ENCODE data around the gene ACBD5. TPM values are rescaled to one million over a fixed set of nuclear protein-coding genes. Genes with fewer than 3 reads are reported as not detected.

ACBD5 gene
- total RNA-seq, 5 donors from 2014 or later (not counting 1 experiment from before 2014, with no cell fraction given), result 20.7 to 21.2 (median 21.1) TPM

DNA sequence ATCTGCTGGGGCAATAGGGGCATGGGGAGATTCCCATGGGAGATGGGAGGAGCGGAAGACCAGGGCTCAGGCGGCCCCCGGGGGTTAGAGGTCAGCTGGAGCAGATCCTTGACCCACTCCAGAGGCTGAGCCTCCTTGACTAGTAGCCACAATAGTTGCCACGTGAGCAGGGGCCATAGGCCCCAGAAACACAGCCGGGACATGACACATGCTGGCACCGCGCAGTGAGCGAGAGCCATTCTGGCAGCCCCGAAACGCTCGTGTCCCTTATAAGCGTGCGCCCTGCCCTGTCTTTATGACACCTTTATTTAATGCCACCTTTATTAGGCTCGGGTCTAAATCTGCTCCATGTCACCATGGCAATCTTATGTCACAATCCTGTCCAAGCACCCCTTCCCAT lies 11.0 kb upstream of the ACBD5 start:
- POLR2A ChIA-PET, result no interaction called here
- no peaks in the 10 kb centered on the region for H3K36me3 ChIP-seq (ENCODE audit: control insufficient read depth in 2 of 2, extremely low read depth in 1 of 2, insufficient read depth in 1 of 2, low read length in 1 of 2)
- H3K4me3 Mint-ChIP-seq, result peak overlapping the region in 2 of 3 donors; percentile 15 to 28
- 97% methylated on average over 11 of the region's 14 CpGs for WGBS (ENCODE audit: insufficient coverage)
- H3K9me3 ChIP-seq, result no peaks in the 10 kb centered on the region
- no peak overlapping the region for H3K4me3 ChIP-seq (ENCODE audit: control insufficient read depth in 1 of 2, extremely low read depth in 1 of 2, low read length in 1 of 2)
- DNase-seq (no peak), ATAC-seq (replicated peaks in 1 of 4) (no peak)
- H3K27ac ChIP-seq (ENCODE audit: low read length), result no peak overlapping the region
- no peaks in the 10 kb centered on the region for H3K36me3 Mint-ChIP-seq
- CTCF ChIA-PET, result interaction anchor here (0.5 to 2.0 kb wide), 9 partner anchors 9 to 252 kb away, joined by 3 to 13 read pairs (median 4); partner anchors contain the start of genes RAB18 (in 1 of the 2) and YME1L1 (in 1 of the 2)
- peaks cover 0 to 3% of the 10 kb centered on the region in 2 experiments for H3K27me3 ChIP-seq (replicated peaks in 1 of 2; ENCODE audit: control insufficient read depth in 2 of 2, extremely low read depth in 1 of 2, insufficient read depth in 2 of 2, low read length in 1 of 2)
- H3K4me1 ChIP-seq (ENCODE audit: control insufficient read depth in 1 of 2, extremely low read depth in 1 of 2, insufficient read depth in 2 of 2, low read length in 2 of 2), result peaks cover 0 to 13% of the 10 kb centered on the region in 2 experiments
- no peaks in the 10 kb centered on the region for H3K9me3 Mint-ChIP-seq
- H3K4me1 Mint-ChIP-seq, result peaks cover 7 to 10% (median 9%) of the 10 kb centered on the region in 3 donors
- no peak overlapping the region for H3K27ac Mint-ChIP-seq
- H3K27me3 Mint-ChIP-seq, result no peaks in the 10 kb centered on the region

DNA sequence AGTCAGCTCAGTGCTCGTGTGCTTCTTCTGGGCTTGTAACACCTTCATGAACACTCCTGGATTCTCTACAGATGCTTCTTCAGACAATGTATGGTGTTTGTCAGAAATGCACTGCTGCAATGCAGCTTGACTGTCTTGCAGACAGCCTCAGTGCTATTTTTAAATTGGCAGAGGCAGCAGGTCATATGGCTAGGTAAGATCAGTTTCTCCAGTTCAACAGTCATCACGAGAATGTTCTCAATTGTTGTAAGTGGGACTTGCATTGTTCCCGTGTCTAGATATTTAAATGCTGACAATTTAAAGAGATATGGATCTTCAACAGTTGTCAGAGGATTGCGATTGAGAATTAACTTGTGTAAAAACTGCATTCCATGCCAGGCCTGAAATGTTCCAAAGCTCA lies 7.6 kb upstream of the ACBD5 start:
- H3K9me3 Mint-ChIP-seq, result no peaks in the 10 kb centered on the region
- 91% methylated on average over 3 of the region's 4 CpGs for WGBS (ENCODE audit: insufficient coverage)
- peaks cover 6 to 18% of the 10 kb centered on the region in 2 experiments for H3K4me1 ChIP-seq (ENCODE audit: control insufficient read depth in 1 of 2, extremely low read depth in 1 of 2, insufficient read depth in 2 of 2, low read length in 2 of 2)
- no peaks in the 10 kb centered on the region for H3K27me3 Mint-ChIP-seq
- H3K4me3 ChIP-seq (ENCODE audit: control insufficient read depth in 1 of 2, extremely low read depth in 1 of 2, low read length in 1 of 2), result no peak overlapping the region
- no peak for DNase-seq
- no peaks in the 10 kb centered on the region for H3K27me3 ChIP-seq (replicated peaks in 1 of 2; ENCODE audit: control insufficient read depth in 2 of 2, extremely low read depth in 1 of 2, insufficient read depth in 2 of 2, low read length in 1 of 2)
- ATAC-seq (replicated peaks in 1 of 4), result no peak
- CTCF ChIA-PET, result interaction anchor here in 1 of 2 donors (0.7 kb wide), 1 partner anchor 952 kb away, joined by 3 read pairs; no protein-coding TSS in a partner anchor
- peaks cover 6 to 11% (median 10%) of the 10 kb centered on the region in 3 donors for H3K4me1 Mint-ChIP-seq
- no peaks in the 10 kb centered on the region for H3K36me3 Mint-ChIP-seq
- H3K27ac Mint-ChIP-seq, result no peak overlapping the region
- no peak overlapping the region for H3K27ac ChIP-seq (ENCODE audit: low read length)
- POLR2A ChIA-PET, result no interaction called here
- no peak overlapping the region for H3K4me3 Mint-ChIP-seq
- H3K36me3 ChIP-seq (ENCODE audit: control insufficient read depth in 2 of 2, extremely low read depth in 1 of 2, insufficient read depth in 1 of 2, low read length in 1 of 2), result no peaks in the 10 kb centered on the region
- no peaks in the 10 kb centered on the region for H3K9me3 ChIP-seq

DNA sequence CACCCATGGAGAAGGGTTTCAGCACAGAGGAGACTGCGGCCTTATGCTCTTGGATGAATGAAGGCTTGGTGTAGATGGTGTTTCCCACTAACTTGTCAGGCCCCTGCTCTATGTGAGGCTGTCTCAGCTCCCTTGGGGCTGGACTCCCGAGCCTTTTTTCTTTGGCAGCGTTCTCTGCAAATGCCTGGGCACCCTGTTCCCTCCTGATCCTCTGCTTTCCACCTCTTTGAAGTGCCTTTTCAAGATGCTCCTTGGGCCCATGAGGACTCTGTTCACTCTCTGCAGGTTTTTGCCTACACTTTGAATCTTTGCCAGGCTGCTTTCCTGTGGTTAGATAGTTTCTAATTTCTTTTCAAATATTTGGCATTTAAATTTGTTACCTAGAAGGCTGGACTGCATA lies 6.8 kb upstream of the ACBD5 start:
- no peak overlapping the region for H3K4me3 Mint-ChIP-seq
- ATAC-seq (replicated peaks in 1 of 4) (no peak), DNase-seq (no peak)
- Histone ChIP-seq H3K9me3 (no peaks in the 10 kb centered on the region), H3K4me1 (ENCODE audit: control insufficient read depth in 1 of 2, extremely low read depth in 1 of 2, insufficient read depth in 2 of 2, low read length in 2 of 2) (peaks cover 8 to 13% of the 10 kb centered on the region in 2 experiments), H3K4me3 (ENCODE audit: control insufficient read depth in 1 of 2, extremely low read depth in 1 of 2, low read length in 1 of 2) (no peak overlapping the region), H3K27me3 (replicated peaks in 1 of 2; ENCODE audit: control insufficient read depth in 2 of 2, extremely low read depth in 1 of 2, insufficient read depth in 2 of 2, low read length in 1 of 2) (no peaks in the 10 kb centered on the region), H3K27ac (ENCODE audit: low read length) (no peak overlapping the region), H3K36me3 (ENCODE audit: control insufficient read depth in 2 of 2, extremely low read depth in 1 of 2, insufficient read depth in 1 of 2, low read length in 1 of 2) (no peaks in the 10 kb centered on the region)
- WGBS (ENCODE audit: insufficient coverage), result 94% methylated on average over 3 of the region's 3 CpGs
- H3K36me3 Mint-ChIP-seq, result no peaks in the 10 kb centered on the region
- POLR2A ChIA-PET, result no interaction called here
- no peaks in the 10 kb centered on the region for H3K9me3 Mint-ChIP-seq
- peaks cover 13 to 17% (median 16%) of the 10 kb centered on the region in 3 donors for H3K4me1 Mint-ChIP-seq
- no peak overlapping the region for H3K27ac Mint-ChIP-seq
- CTCF ChIA-PET, result no interaction called here
- H3K27me3 Mint-ChIP-seq, result no peaks in the 10 kb centered on the region

DNA sequence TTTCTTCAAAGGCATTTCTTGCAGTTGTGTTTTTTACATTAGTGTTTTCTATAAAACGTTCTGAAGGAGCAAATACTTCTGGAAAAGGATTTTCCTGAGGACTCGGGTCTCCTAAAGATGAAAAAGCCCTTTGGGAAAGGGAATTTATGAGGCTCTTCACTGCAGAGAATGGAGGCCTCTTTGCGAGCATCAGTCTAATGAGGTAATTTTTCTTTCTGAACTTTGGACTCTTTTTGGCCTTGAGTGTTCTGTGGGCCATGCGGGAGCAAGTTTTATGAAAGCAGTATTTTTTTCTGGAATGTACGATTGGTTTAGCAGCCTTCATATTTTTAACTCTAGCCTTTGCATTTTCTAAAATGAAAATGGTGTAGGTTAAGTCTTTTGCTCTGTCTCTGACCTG lies 6.4 kb upstream of the ACBD5 start:
- no peak overlapping the region for H3K27ac Mint-ChIP-seq
- ChIA-PET POLR2A (no interaction called here), CTCF (no interaction called here)
- H3K4me1 Mint-ChIP-seq, result peaks cover 13% of the 10 kb centered on the region in 3 donors
- no peaks in the 10 kb centered on the region for H3K27me3 ChIP-seq (replicated peaks in 1 of 2; ENCODE audit: control insufficient read depth in 2 of 2, extremely low read depth in 1 of 2, insufficient read depth in 2 of 2, low read length in 1 of 2)
- H3K27ac ChIP-seq (ENCODE audit: low read length), result no peak overlapping the region
- H3K4me1 ChIP-seq (ENCODE audit: control insufficient read depth in 1 of 2, extremely low read depth in 1 of 2, insufficient read depth in 2 of 2, low read length in 2 of 2), result peaks cover 8 to 10% of the 10 kb centered on the region in 2 experiments
- no peak overlapping the region for H3K4me3 ChIP-seq (ENCODE audit: control insufficient read depth in 1 of 2, extremely low read depth in 1 of 2, low read length in 1 of 2)
- no peaks in the 10 kb centered on the region for H3K9me3 ChIP-seq
- H3K36me3 ChIP-seq (ENCODE audit: control insufficient read depth in 2 of 2, extremely low read depth in 1 of 2, insufficient read depth in 1 of 2, low read length in 1 of 2), result no peaks in the 10 kb centered on the region
- no peaks in the 10 kb centered on the region for H3K9me3 Mint-ChIP-seq
- no peaks in the 10 kb centered on the region for H3K36me3 Mint-ChIP-seq
- DNase-seq, result no peak
- H3K27me3 Mint-ChIP-seq, result no peaks in the 10 kb centered on the region
- 100% methylated on average over 2 of the region's 5 CpGs for WGBS (ENCODE audit: insufficient coverage)
- H3K4me3 Mint-ChIP-seq, result no peak overlapping the region
- no peak for ATAC-seq (replicated peaks in 1 of 4)

DNA sequence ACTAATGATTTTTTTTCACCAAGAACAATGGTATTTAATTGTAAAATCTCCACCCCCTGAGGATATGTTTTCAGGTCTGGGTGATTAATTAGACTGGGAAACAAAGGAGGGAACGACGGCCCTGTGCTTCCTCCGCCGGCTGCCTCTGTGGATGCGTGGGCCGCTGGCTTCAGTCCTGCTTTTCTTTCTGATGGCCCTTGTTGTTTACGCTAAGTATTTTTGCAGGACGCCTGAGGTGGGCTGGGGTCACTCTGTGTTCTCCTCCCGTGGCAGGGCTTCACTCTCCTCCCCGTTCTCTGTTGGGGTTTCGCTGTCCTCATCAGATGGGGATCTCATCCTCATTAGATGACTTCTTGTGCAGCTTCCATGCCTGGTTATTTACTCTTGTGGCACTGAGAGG lies 5.2 kb upstream of the ACBD5 start:
- no peak overlapping the region for H3K27ac ChIP-seq (ENCODE audit: low read length)
- ChIA-PET CTCF (interaction anchor here in 1 of 2 donors (0.5 kb wide), 1 partner anchor 15 kb away, joined by 3 read pairs; no protein-coding TSS in a partner anchor), POLR2A (no interaction called here)
- H3K9me3 Mint-ChIP-seq, result no peaks in the 10 kb centered on the region
- H3K27me3 Mint-ChIP-seq, result no peaks in the 10 kb centered on the region
- H3K4me3 ChIP-seq (ENCODE audit: control insufficient read depth in 1 of 2, extremely low read depth in 1 of 2, low read length in 1 of 2), result no peak overlapping the region
- no peaks in the 10 kb centered on the region for H3K9me3 ChIP-seq
- no peaks in the 10 kb centered on the region for H3K36me3 ChIP-seq (ENCODE audit: control insufficient read depth in 2 of 2, extremely low read depth in 1 of 2, insufficient read depth in 1 of 2, low read length in 1 of 2)
- 92% methylated on average over 2 of the region's 11 CpGs for WGBS (ENCODE audit: insufficient coverage)
- H3K4me1 Mint-ChIP-seq, result peaks cover 19 to 20% (median 19%) of the 10 kb centered on the region in 3 donors
- ATAC-seq (replicated peaks in 1 of 4), result no peak
- no peak overlapping the region for H3K27ac Mint-ChIP-seq
- no peaks in the 10 kb centered on the region for H3K27me3 ChIP-seq (replicated peaks in 1 of 2; ENCODE audit: control insufficient read depth in 2 of 2, extremely low read depth in 1 of 2, insufficient read depth in 2 of 2, low read length in 1 of 2)
- DNase-seq, result no peak
- peaks cover 8 to 19% of the 10 kb centered on the region in 2 experiments for H3K4me1 ChIP-seq (ENCODE audit: control insufficient read depth in 1 of 2, extremely low read depth in 1 of 2, insufficient read depth in 2 of 2, low read length in 2 of 2)
- H3K4me3 Mint-ChIP-seq, result no peak overlapping the region
- no peaks in the 10 kb centered on the region for H3K36me3 Mint-ChIP-seq

DNA sequence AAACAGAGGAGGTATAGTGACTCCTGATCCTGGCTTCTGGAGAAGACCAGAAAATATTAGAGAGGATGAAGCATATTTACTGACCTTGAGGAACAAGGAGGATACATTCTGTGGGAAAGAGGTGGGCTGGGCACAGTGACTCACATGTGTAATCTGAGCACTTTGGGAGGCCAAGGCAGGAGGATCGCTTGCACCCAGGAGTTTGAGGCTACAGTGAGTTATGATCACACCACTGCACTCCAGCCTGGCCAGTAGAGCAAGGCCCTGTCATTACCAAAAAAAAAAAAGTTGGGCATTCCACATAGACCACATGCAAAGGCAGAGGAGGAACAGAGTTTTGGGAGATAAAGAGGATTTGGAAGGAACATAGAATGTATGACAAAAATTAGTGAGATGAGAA lies 4.4 kb upstream of the ACBD5 start:
- H3K4me3 ChIP-seq (ENCODE audit: control insufficient read depth in 1 of 2, extremely low read depth in 1 of 2, low read length in 1 of 2), result no peak overlapping the region
- no peaks in the 10 kb centered on the region for H3K27me3 ChIP-seq (replicated peaks in 1 of 2; ENCODE audit: control insufficient read depth in 2 of 2, extremely low read depth in 1 of 2, insufficient read depth in 2 of 2, low read length in 1 of 2)
- H3K4me1 ChIP-seq (ENCODE audit: control insufficient read depth in 1 of 2, extremely low read depth in 1 of 2, insufficient read depth in 2 of 2, low read length in 2 of 2), result peaks cover 8 to 20% of the 10 kb centered on the region in 2 experiments
- Mint-ChIP-seq H3K9me3 (no peaks in the 10 kb centered on the region), H3K36me3 (no peaks in the 10 kb centered on the region), H3K27me3 (no peaks in the 10 kb centered on the region), H3K4me1 (peaks cover 20 to 25% (median 20%) of the 10 kb centered on the region in 3 donors), H3K27ac (peak overlapping the region in 1 of 2 donors; percentile 3), H3K4me3 (no peak overlapping the region)
- no CpG with 5 or more reads among the region's 1 CpG for WGBS (ENCODE audit: insufficient coverage)
- no peak for DNase-seq
- POLR2A ChIA-PET, result no interaction called here
- no peaks in the 10 kb centered on the region for H3K9me3 ChIP-seq
- CTCF ChIA-PET, result no interaction called here
- H3K27ac ChIP-seq (ENCODE audit: low read length), result no peak overlapping the region
- no peak for ATAC-seq (replicated peaks in 1 of 4)
- H3K36me3 ChIP-seq (ENCODE audit: control insufficient read depth in 2 of 2, extremely low read depth in 1 of 2, insufficient read depth in 1 of 2, low read length in 1 of 2), result no peaks in the 10 kb centered on the region
